GM18861 (cell line): ENCODE measurements around the gene SLC14A1.
"Not testable (repeated sequence)": the region's sequence is repeated elsewhere in the genome, so short reads cannot be mapped to it uniquely, and the experiment has no call there.

Experiments used
- ATAC-seq: cut with Tn5 transposase; IDR thresholded peaks from one replicate; pipeline ENCODE4 v1.9.1; 2021; ENCODE audit not compliant: unreplicated experiment

The SLC14A1 gene

GRCh38 chr18:45753286-45753685 is 29.3 kb downstream of the SLC14A1 start:
- no peak for ATAC-seq

GRCh38 chr18:45755934-45756333 is 32.0 kb downstream of the SLC14A1 start:
- no peak for ATAC-seq

GRCh38 chr18:45757005-45757404 is 33.0 kb downstream of the SLC14A1 start:
- ATAC-seq: no peak

- not testable (repeated sequence) for ATAC-seq
Measured at GRCh38 chr18:45757644-45758043, 33.7 kb downstream of the SLC14A1 start.

- no peak for ATAC-seq
Measured at GRCh38 chr18:45760462-45761036, 36.6 kb downstream of the SLC14A1 start.

GRCh38 chr18:45761512-45762114 is 37.6 kb downstream of the SLC14A1 start:
- no peak for ATAC-seq

- no peak for ATAC-seq
Measured at GRCh38 chr18:45764000-45764686, 40.2 kb downstream of the SLC14A1 start.

- no peak for ATAC-seq
Measured at GRCh38 chr18:45765796-45766195, 41.8 kb downstream of the SLC14A1 start.

- no peak for ATAC-seq
Measured at GRCh38 chr18:45771587-45772480, 47.9 kb downstream of the SLC14A1 start.

GRCh38 chr18:45774065-45774521 is 50.1 kb downstream of the SLC14A1 start:
- peak; percentile 89 for ATAC-seq

- no peak for ATAC-seq
Measured at GRCh38 chr18:45775241-45775676, 51.3 kb downstream of the SLC14A1 start.

GRCh38 chr18:45775743-45776142 is 51.8 kb downstream of the SLC14A1 start:
- no peak for ATAC-seq

- ATAC-seq: no peak
Measured at GRCh38 chr18:45777393-45777792, 53.4 kb downstream of the SLC14A1 start.

- no peak for ATAC-seq
Measured at GRCh38 chr18:45780568-45780967, 56.6 kb downstream of the SLC14A1 start.

GRCh38 chr18:45782662-45783061 is 58.7 kb downstream of the SLC14A1 start:
- no peak for ATAC-seq

GRCh38 chr18:45783097-45784075 is 59.4 kb downstream of the SLC14A1 start:
- ATAC-seq: no peak

GRCh38 chr18:45785134-45785533 is 61.2 kb downstream of the SLC14A1 start:
- no peak for ATAC-seq

GRCh38 chr18:45786941-45787340 is 63.0 kb downstream of the SLC14A1 start:
- ATAC-seq: no peak

- no peak for ATAC-seq
Measured at GRCh38 chr18:45787346-45787745, 63.4 kb downstream of the SLC14A1 start.

GRCh38 chr18:45788861-45789260 is 64.9 kb downstream of the SLC14A1 start:
- no peak for ATAC-seq
